GM23248 (cell line): ENCODE results near the gene SLBP.

Source experiments
- EZH2 ChIP-seq: fragments of 200-600 bp; sonication (generic); IDR thresholded peaks from 2 replicates; pipeline ENCODE4 v1.6.1; 2018; ENCODE audit warnings: antibody characterized with exemption, mild to moderate bottlenecking; ENCODE audit not compliant: insufficient read depth, poor library complexity, severe bottlenecking
- EZH2phosphoT487 ChIP-seq: fragments of 200-600 bp; sonication (generic); IDR thresholded peaks from 2 replicates; pipeline ENCODE4 v1.6.1; 2018; ENCODE audit warnings: antibody characterized with exemption, moderate library complexity, mild to moderate bottlenecking, low read depth; ENCODE audit not compliant: insufficient read depth

GRCh38 chr4:1668488-1668840 lies 43.7 kb downstream of the SLBP start:
- TF ChIP-seq EZH2 (no peak), EZH2phosphoT487 (no peak)
